H1 (cell line): ENCODE measurements around the gene NUDT1. TPM values are rescaled to one million over a fixed set of nuclear protein-coding genes. Genes with fewer than 3 reads are reported as not detected.

Experiments
- CTCF ChIA-PET: fragments of 300-600 bp; sonication (Branson Sonifier 250); formaldehyde crosslinking; loops from one replicate; lab custom pipeline; 2021; ENCODE audit not compliant: partially characterized antibody; lab: Charles Lee
- POLR2A ChIA-PET: fragments of 300-600 bp; sonication (Branson Sonifier 250); formaldehyde crosslinking; loops from one replicate; lab custom pipeline; 2021; ENCODE audit warnings: inconsistent platforms; ENCODE audit not compliant: partially characterized antibody; lab: Charles Lee
- DNase-seq, 2 experiments: peaks; one replicate each; pipeline versions ENCODE4 v3.0.0 to v3.0.0-alpha.2; 2010 to 2022; ENCODE audit warnings: low spot score in 2 of 2, low read depth in 1 of 2, mixed read lengths in 1 of 2
- FAIRE-seq: peaks from 2 replicates; lab custom pipeline; 2011; peaks lifted over from hg19 to GRCh38; lab: Jason Lieb, UNC
- H2AFZ ChIP-seq: 2 replicates; pipeline ENCODE4 v1.8.1; 2012; ENCODE audit warnings: low read length, inconsistent platforms
- H2AK5ac ChIP-seq: 2 replicates; pipeline ENCODE4 v1.6.1; 2013; ENCODE audit warnings: low read depth, low read length
- H2BK120ac ChIP-seq: replicated peaks from 2 replicates; pipeline ENCODE3; 2013; ENCODE audit warnings: low read depth, low read length, inconsistent platforms
- H2BK12ac ChIP-seq: 2 replicates; pipeline ENCODE4 v1.6.1; 2013; ENCODE audit warnings: low read depth, low read length
- H2BK15ac ChIP-seq: 2 replicates; pipeline ENCODE4 v1.6.1; 2013; ENCODE audit warnings: low read length
- H2BK20ac ChIP-seq: 2 replicates; pipeline ENCODE4 v1.6.1; 2013; ENCODE audit warnings: low read length
- H2BK5ac ChIP-seq: 2 replicates; pipeline ENCODE4 v1.6.1; 2013; ENCODE audit warnings: low read depth, low read length
- H3K14ac ChIP-seq: 2 replicates; pipeline ENCODE4 v1.6.1; 2013; ENCODE audit warnings: inconsistent platforms; ENCODE audit not compliant: insufficient read length
- H3K18ac ChIP-seq: 2 replicates; pipeline ENCODE4 v1.6.1; 2013; ENCODE audit warnings: low read length; ENCODE audit errors: extremely low read depth
- H3K23ac ChIP-seq: 2 replicates; pipeline ENCODE4 v1.6.1; 2013; ENCODE audit warnings: inconsistent platforms; ENCODE audit not compliant: insufficient read length
- H3K23me2 ChIP-seq: 2 replicates; pipeline ENCODE4 v1.6.1; 2013; ENCODE audit warnings: low read depth, low read length
- H3K27ac ChIP-seq: 2 replicates; pipeline ENCODE4 v1.6.1; 2011; ENCODE audit warnings: low read depth, low read length, inconsistent platforms
- H3K27me3 ChIP-seq, 4 experiments: replicated peaks in 1 of 4; 1 replicate in 1 of 4; 2 replicates in 3 of 4; pipeline versions ENCODE4 v1.6.1 to v1.8.1; 2011 to 2013; ENCODE audit warnings: low read length in 3 of 4, mild to moderate bottlenecking in 3 of 4, inconsistent platforms in 2 of 4, mixed read lengths in 2 of 4, moderate library complexity in 1 of 4; ENCODE audit not compliant: control insufficient read depth in 3 of 4, insufficient read depth in 3 of 4; ENCODE audit errors: extremely low read depth in 1 of 4
- H3K36me3 ChIP-seq, 4 experiments: 2 replicates each; pipeline versions ENCODE4 v1.6.1 to v1.8.1; 2011 to 2013; ENCODE audit warnings: mild to moderate bottlenecking in 4 of 4, low read length in 3 of 4, moderate library complexity in 2 of 4, control low read depth in 1 of 4, inconsistent platforms in 1 of 4; ENCODE audit not compliant: insufficient read depth in 4 of 4, control insufficient read depth in 2 of 4
- H3K4ac ChIP-seq: replicated peaks from 2 replicates; pipeline ENCODE3; 2013; ENCODE audit warnings: low read length, low read depth, mixed read lengths, inconsistent platforms; ENCODE audit not compliant: insufficient read length
- H3K4me1 ChIP-seq, 4 experiments: replicated peaks in 1 of 4; 1 replicate in 1 of 4; 2 replicates in 3 of 4; pipeline versions ENCODE4 v1.6.1 to v1.8.1; 2011 to 2013; ENCODE audit warnings: low read length in 3 of 4, inconsistent platforms in 2 of 4, mixed read lengths in 1 of 4; ENCODE audit not compliant: insufficient read depth in 4 of 4, control insufficient read depth in 3 of 4
- H3K4me2 ChIP-seq, 2 experiments: 2 replicates each; pipeline versions ENCODE4 v1.6.1 to v1.8.1; 2011 to 2013; ENCODE audit warnings: low read depth in 2 of 2, low read length in 2 of 2, control low read depth in 1 of 2, inconsistent platforms in 1 of 2, mild to moderate bottlenecking in 1 of 2; ENCODE audit not compliant: insufficient read depth in 1 of 2
- H3K4me3 ChIP-seq, 4 experiments: fragments of 200-600, 300-600 bp in 1 of 4; sonication (generic), shearing (Covaris generic), sonication (Bioruptor Twin) in 1 of 4; 2 replicates each; pipeline versions ENCODE4 v1.5.1 to v1.8.1; 2011 to 2016; ENCODE audit warnings: low read length in 4 of 4, low read depth in 3 of 4, control low read depth in 2 of 4, inconsistent platforms in 2 of 4, mild to moderate bottlenecking in 2 of 4, mixed read lengths in 1 of 4, moderate library complexity in 1 of 4; ENCODE audit not compliant: insufficient read depth in 2 of 4; ENCODE audit errors: extremely low read depth in 1 of 4
- H3K56ac ChIP-seq: replicated peaks from 2 replicates; pipeline ENCODE3; 2013; ENCODE audit warnings: low read depth, mild to moderate bottlenecking, mixed read lengths, low read length, inconsistent platforms; ENCODE audit not compliant: insufficient read length
- H3K79me1 ChIP-seq: 2 replicates; pipeline ENCODE4 v1.6.1; 2013; ENCODE audit warnings: low read depth, low read length, control low read depth
- H3K79me2 ChIP-seq, 2 experiments: 2 replicates each; pipeline versions ENCODE4 v1.6.1 to v1.8.1; 2012 to 2013; ENCODE audit warnings: low read length in 2 of 2, mild to moderate bottlenecking in 2 of 2, inconsistent platforms in 1 of 2; ENCODE audit not compliant: insufficient read depth in 2 of 2, control insufficient read depth in 1 of 2
- H3K9ac ChIP-seq, 4 experiments: replicated peaks in 1 of 4; 1 replicate in 1 of 4; 2 replicates in 3 of 4; pipeline versions ENCODE4 v1.6.1 to v1.8.1; 2011 to 2013; ENCODE audit warnings: low read depth in 3 of 4, low read length in 3 of 4, control low read depth in 2 of 4, mild to moderate bottlenecking in 2 of 4, moderate library complexity in 2 of 4, inconsistent platforms in 1 of 4; ENCODE audit errors: extremely low read depth in 1 of 4
- H3K9me3 ChIP-seq, 2 experiments: 2 replicates each; pipeline versions ENCODE4 v1.6.1 to v1.8.1; 2012 to 2013; ENCODE audit warnings: mild to moderate bottlenecking in 2 of 2, moderate library complexity in 2 of 2, control low read depth in 1 of 2, inconsistent platforms in 1 of 2, low read depth in 1 of 2, low read length in 1 of 2, mixed read lengths in 1 of 2; ENCODE audit not compliant: insufficient read depth in 2 of 2
- H4K20me1 ChIP-seq, 2 experiments: replicated peaks in 1 of 2; 2 replicates each; pipeline versions ENCODE3 to v1.8.1; 2011 to 2013; ENCODE audit warnings: inconsistent platforms in 2 of 2, low read length in 2 of 2, mild to moderate bottlenecking in 1 of 2; ENCODE audit not compliant: insufficient read depth in 2 of 2, control insufficient read depth in 1 of 2
- H4K5ac ChIP-seq: 2 replicates; pipeline ENCODE4 v1.6.1; 2013; ENCODE audit warnings: low read length, low read depth, mixed read lengths, inconsistent platforms; ENCODE audit not compliant: insufficient read length
- H4K8ac ChIP-seq: 2 replicates; pipeline ENCODE4 v1.8.0; 2013; ENCODE audit warnings: mild to moderate bottlenecking, moderate library complexity, low read length, inconsistent platforms; ENCODE audit not compliant: insufficient read depth; ENCODE audit errors: extremely low read depth
- H4K91ac ChIP-seq: replicated peaks from 2 replicates; pipeline ENCODE3; 2013; ENCODE audit warnings: low read length, mixed read lengths, inconsistent platforms; ENCODE audit not compliant: insufficient read length
- SUZ12 ChIP-seq: fragments of 200-600 bp; sonication (generic); IDR thresholded peaks from 2 replicates; pipeline ENCODE4 v1.6.1; 2012; ENCODE audit warnings: mild to moderate bottlenecking, inconsistent platforms, low read length, moderate library complexity, mixed read lengths
- WGBS, 2 experiments: shearing (Covaris generic) in 1 of 2; methylation state at CpG; one replicate each; pipeline versions ENCODE4 v1.1.6 to v1.1.7; 2013 to 2015; ENCODE audit warnings: low lambda C conversion rate in 2 of 2, mixed read lengths in 2 of 2, inconsistent platforms in 1 of 2, low coverage in 1 of 2, missing lambda C conversion rate in 1 of 2; ENCODE audit not compliant: insufficient replicate concordance in 2 of 2, insufficient coverage in 1 of 2, insufficient read length in 1 of 2; ENCODE audit errors: extremely low coverage in 1 of 2, missing lambda C conversion rate in 1 of 2; 5-methylcytosine and 5-hydroxymethylcytosine counted together
- polyA plus RNA-seq, 7 experiments: library from polyadenylated mRNA; depleted of rRNA in 3 of 7; stranded (reverse) in 5 of 7; unstranded in 2 of 7; fragments of >200 nt in 5 of 7; fragments of 200-250 nt in 2 of 7; gene quantifications; 1 replicate in 5 of 7; 2 replicates in 1 of 7; 4 replicates in 1 of 7; pipeline versions ENCODE4 v1.2.1 to v1.2.3, GENCODE V29; 2011 to 2013; ENCODE audit warnings: missing spikeins in 2 of 7, mixed read lengths in 2 of 7
- total RNA-seq: library from RNA; stranded (reverse); fragmentation: NEBNext Ultra II Directional; extraction: Animal tissue kit (Norgen Biotek cat#: 25700); gene quantifications from 2 replicates; pipeline ENCODE4 v1.2.1, GENCODE V29; 2021

Gene NUDT1
- total and polyA plus RNA-seq, 2 of the 8 experiments (the other 6 are each of a cell fraction or from before 2014, with no cell fraction given) = 76.1 to 89.5 TPM

- H3K4me1 ChIP-seq = peaks cover 0 to 2% (median 0%) of the 10 kb centered on the region in 4 experiments; a peak in 2 of 7 replicates
- H3K9me3 ChIP-seq = no peaks in the 10 kb centered on the region
- peaks cover 12% of the 10 kb centered on the region; the same call in 1 of the 2 replicates for H3K79me1 ChIP-seq
- no peak overlapping the region for H4K91ac ChIP-seq
- H3K23me2 ChIP-seq = peaks cover 8% of the 10 kb centered on the region; the same call in 1 of the 2 replicates
- H2AK5ac ChIP-seq = no peak overlapping the region
- no peak overlapping the region for H2BK20ac ChIP-seq
- whole genome bisulfite sequencing, 2 experiments = 95% methylated on average over 8 of the region's 8 CpGs; no CpG with 5 or more reads in 1 of the 2 experiments
- H2BK12ac ChIP-seq = no peak overlapping the region
- H3K23ac ChIP-seq = no peak overlapping the region
- H3K27ac ChIP-seq = no peak overlapping the region
- H3K18ac ChIP-seq = no peak overlapping the region
- no peak overlapping the region for H3K4me2 ChIP-seq
- TF ChIP-seq SUZ12 = no peak
- TF ChIP-seq, all 59 proteins: peak for 0
- Histone ChIP-seq H2BK120ac (no peak overlapping the region), H3K14ac (no peak overlapping the region), H2AFZ (no peak overlapping the region), H3K36me3 (peaks cover 10 to 34% (median 26%) of the 10 kb centered on the region in 4 experiments; a peak in 7 of 8 replicates), H3K4ac (no peak overlapping the region), H4K8ac (no peak overlapping the region), H3K79me2 (peaks cover 8 to 53% of the 10 kb centered on the region in 2 experiments), H3K9ac (no peak overlapping the region), H3K27me3 (no peaks in the 10 kb centered on the region), H3K4me3 (no peak overlapping the region), H2BK15ac (no peak overlapping the region), H3K56ac (no peak overlapping the region), H4K5ac (no peak overlapping the region), H2BK5ac (no peak overlapping the region), H4K20me1 (peaks cover 3 to 12% of the 10 kb centered on the region in 2 experiments)
- FAIRE-seq (no peak), DNase-seq (no peak)
- ChIA-PET CTCF (no interaction called here), POLR2A (interaction anchor here (0.9 to 4.5 kb wide), 4 partner anchors 9 to 148 kb away, joined by 3 to 36 read pairs (median 3); partner anchors contain the start of genes MRM2 and NUDT1)
Observed at GRCh38 chr7:2230226-2230625, 11.8 kb upstream of the NUDT1 start.
